GM19238 (cell line): ENCODE results near the gene LRRIQ1.

Experiments used
- DNase-seq: peaks from one replicate; pipeline ENCODE4 v3.0.0; 2011; ENCODE audit warnings: low spot score; ENCODE audit not compliant: insufficient read length

Gene LRRIQ1

GRCh38 chr12:85057370-85057963, 21.3 kb downstream of the LRRIQ1 start:
- no peak for DNase-seq

- DNase-seq, result no peak
Measured at GRCh38 chr12:85058339-85058738, 22.2 kb downstream of the LRRIQ1 start.

- no peak for DNase-seq
Measured at GRCh38 chr12:85059594-85059993, 23.4 kb downstream of the LRRIQ1 start.

- DNase-seq, result no peak
Measured at GRCh38 chr12:85060916-85061315, 24.8 kb downstream of the LRRIQ1 start.

GRCh38 chr12:85065837-85066482, 29.8 kb downstream of the LRRIQ1 start:
- DNase-seq, result no peak

- no peak for DNase-seq
Measured at GRCh38 chr12:85072826-85073225, 36.7 kb downstream of the LRRIQ1 start.

GRCh38 chr12:85076688-85077430, 40.7 kb downstream of the LRRIQ1 start:
- no peak for DNase-seq

GRCh38 chr12:85085066-85085465, 48.9 kb downstream of the LRRIQ1 start:
- no peak for DNase-seq

- no peak for DNase-seq
Measured at GRCh38 chr12:85089792-85090191, 53.6 kb downstream of the LRRIQ1 start.

GRCh38 chr12:85092814-85093370, 56.7 kb downstream of the LRRIQ1 start:
- DNase-seq, result no peak

- DNase-seq, result no peak
Measured at GRCh38 chr12:85095501-85095900, 59.4 kb downstream of the LRRIQ1 start.

GRCh38 chr12:85130646-85131045, 94.5 kb downstream of the LRRIQ1 start:
- no peak for DNase-seq

GRCh38 chr12:85138833-85139232, 102.7 kb downstream of the LRRIQ1 start:
- no peak for DNase-seq

- no peak for DNase-seq
Measured at GRCh38 chr12:85147331-85147730, 111.2 kb downstream of the LRRIQ1 start.

- DNase-seq, result no peak
Measured at GRCh38 chr12:85152311-85152729, 116.2 kb downstream of the LRRIQ1 start.

- no peak for DNase-seq
Measured at GRCh38 chr12:85155791-85156190, 119.6 kb downstream of the LRRIQ1 start.

- DNase-seq, result no peak
Measured at GRCh38 chr12:85156569-85156968, 120.4 kb downstream of the LRRIQ1 start.

- DNase-seq, result no peak
Measured at GRCh38 chr12:85157035-85157603, 121.0 kb downstream of the LRRIQ1 start.

- no peak for DNase-seq
Measured at GRCh38 chr12:85163752-85164321, 127.7 kb downstream of the LRRIQ1 start.

GRCh38 chr12:85179680-85180270, 143.6 kb downstream of the LRRIQ1 start:
- no peak for DNase-seq

GRCh38 chr12:85182699-85183098, 146.5 kb downstream of the LRRIQ1 start:
- no peak for DNase-seq
